HG02623 (cell line): ENCODE measurements around the gene LONRF2.
"Not testable (repeated sequence)": the region's sequence is repeated elsewhere in the genome, so short reads cannot be mapped to it uniquely, and the experiment has no call there.

Experiments
- ATAC-seq: cut with Tn5 transposase; IDR thresholded peaks from one replicate; pipeline ENCODE4 v1.9.1; 2021; ENCODE audit warnings: moderate library complexity; ENCODE audit not compliant: unreplicated experiment

The LONRF2 gene

DNA sequence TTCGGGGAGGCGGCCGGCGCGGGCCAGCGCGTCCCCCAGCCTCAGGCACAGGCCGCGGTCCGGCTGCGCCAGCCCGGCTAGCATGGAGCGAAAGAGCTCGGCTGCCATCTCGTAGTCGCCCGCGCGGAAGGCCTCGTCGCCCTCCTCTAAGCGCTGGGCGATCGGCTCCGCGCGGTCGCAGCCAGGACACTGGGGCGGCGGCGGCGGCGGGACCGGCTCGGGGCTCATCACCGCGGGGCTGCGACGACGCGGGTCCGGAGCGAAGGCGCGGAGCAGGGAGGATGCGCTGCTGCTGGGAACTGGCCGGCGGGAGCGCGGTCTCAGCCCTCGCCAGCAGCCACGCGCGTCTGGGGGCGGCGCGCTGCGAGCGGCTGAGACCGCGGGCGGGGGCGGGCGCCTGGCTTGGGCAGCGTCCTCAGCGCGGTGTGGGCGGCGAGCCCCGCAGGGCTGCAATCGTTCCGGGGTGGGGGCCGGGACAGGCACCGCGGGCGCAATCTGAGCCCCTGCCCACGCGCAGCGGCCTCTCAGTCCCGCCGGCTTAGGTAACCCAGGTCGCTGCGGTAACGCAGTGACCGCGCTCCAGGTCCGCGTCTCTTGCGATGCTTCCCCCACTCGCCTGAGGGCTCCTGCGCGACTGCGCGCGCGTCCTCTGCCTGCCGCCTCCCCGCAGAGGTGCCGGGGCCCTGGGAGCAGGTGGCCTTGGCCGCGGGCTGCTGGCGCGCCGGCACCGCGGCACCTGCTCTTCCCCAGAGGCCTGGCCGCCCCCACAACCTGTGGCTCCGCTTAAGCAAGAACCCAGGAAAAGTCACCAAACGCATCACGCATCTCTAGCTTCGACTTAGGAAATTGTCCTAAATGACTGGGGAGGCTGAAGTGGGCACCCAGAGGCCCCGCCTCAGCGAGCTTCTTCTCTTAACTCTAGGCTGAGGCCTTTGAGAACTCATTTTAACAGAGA is at the start of gene LONRF2:
Gene LONRF2, minus strand, starts transcription at position 636 of the 955 bp plus-strand sequence. Its CDS starts 408 bp downstream, at position 228.
- ATAC-seq = no peak

DNA sequence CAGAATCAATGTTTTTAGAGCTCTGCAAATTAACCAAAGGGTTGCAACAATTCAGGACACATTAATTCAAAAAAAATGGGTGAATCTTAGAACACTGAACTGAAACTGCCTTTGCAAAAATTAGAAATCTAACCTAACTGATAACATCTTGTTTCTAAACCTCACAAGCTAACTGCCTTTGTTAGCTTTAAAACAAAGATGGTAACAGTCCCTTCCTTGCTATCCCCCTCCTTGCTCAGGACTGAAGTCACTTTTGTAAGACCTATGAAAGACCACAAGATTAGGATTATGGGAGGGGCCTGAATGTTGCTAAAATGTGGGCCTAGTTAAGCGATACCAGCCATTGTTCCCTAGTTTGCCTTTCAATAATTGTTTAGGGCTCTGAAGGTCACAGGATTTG is 44.9 kb upstream of the LONRF2 start:
- ATAC-seq = no peak

DNA sequence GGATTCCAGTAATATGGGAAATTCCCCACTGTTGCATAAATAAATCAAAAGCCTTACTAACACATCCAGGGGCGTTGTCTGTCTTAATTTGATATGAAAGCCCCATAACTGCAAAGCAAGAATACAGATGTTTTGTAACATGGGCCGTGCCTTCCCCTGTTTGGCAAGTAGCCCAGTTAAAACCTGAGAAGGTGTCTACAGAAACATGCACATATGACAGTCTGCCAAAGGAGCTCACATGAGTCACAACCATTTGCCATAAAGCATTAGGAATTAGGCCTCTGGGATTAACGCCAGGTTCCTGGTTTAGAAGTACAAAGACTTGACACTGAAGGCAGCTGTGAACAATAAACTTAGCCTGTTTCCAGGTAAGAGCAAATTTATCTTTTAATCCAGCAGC is 43.1 kb upstream of the LONRF2 start:
- no peak for ATAC-seq

DNA sequence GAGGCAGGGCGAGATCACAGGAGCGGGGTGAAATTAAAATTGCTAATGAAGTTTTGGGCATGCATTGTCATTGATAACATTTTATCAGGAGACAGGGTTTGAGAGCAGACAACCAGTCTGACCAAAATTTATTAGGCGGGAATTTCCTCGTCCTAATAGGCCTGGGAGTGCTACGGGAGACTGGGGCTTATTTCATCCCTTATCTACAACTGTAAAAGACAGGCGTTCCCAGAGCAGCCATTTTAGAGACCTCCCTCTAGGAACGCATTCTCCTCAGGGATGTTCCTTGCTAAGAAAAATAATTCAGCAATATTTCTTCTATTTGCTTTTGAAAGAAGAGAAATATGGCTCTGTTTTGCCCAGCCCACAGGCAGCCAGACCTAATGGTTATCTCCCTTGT is 40.0 kb upstream of the LONRF2 start:
- ATAC-seq = not testable (repeated sequence)

DNA sequence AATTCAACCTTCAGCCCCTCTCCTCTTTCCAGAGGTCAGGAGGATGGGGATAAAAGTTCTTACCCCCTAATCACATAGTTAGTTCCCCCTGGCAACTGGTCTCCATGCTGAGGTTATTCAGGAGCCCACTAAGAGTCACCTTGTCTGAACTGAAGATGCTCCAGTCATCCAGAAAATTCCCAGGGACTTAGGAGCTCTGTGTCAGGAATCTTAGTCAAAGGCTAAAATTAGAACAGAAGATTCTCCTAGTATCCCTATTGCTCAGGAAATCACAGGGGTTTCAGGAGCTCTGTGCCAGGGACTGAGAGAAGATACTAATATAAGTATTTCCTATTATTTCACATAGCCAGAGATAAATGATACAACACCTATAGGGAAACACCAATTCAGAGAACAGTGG is 37.3 kb upstream of the LONRF2 start:
- no peak for ATAC-seq

DNA sequence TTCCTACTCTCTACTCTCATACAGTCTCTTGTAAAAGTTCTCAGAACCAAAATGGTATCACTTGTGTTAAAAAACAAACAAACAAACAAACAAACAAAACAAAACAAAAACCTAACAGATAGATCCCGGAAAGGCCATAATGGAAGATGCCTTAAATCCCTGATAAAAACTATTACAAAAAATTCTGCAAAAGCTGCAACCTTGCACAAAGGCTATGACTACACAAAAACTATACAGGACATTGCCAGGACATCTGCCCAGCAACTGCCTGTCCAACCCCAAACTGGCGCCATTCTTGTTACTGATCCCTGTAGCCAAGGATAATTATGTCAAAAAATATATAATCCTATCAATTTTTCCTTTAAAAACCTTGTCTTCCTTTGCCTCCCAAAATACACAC is 36.3 kb upstream of the LONRF2 start:
- ATAC-seq = no peak

DNA sequence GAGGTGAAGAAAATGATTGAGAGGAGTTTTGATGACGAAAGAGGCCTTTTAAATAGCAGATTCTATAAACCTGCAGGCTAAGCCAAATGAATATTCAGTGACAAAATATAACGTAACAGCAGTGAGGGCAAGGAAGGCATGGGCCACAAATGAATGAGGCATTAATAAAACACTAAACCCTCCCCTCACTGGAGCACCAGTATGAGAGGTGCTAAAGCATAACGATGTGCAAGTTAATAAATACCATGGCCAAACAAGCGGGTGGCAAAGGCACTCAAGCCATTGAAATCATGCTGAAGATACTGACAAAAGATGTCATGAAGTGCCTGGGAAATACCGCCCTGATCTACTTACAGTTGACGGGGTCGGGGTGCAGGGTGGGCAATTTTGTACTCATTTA is 30.2 kb upstream of the LONRF2 start:
- no peak for ATAC-seq

DNA sequence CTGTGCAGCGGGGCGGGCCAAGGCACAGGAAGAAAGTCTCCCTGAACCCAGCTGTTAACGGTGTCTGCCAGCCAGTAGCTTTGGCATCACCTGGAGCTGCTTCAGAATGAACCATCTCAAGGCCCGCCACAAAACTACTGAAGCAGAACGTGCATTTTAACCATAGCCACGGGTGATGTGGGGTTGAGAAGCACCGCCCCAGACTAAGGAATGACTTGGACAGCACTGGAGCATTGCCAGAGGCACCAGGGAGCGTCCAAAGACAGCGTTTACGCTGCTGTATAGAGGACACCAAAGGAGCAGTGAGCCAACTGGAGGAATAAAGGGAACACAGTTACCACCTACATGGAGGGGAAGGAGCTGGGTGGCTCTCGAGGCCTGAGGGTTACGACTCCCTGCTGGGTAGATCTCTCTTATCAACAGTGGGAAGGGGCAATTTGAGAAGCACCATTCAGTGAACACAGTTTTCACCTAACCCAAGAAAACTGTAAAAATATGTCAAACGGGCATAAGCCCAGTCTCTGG is 28.4 kb upstream of the LONRF2 start:
- no peak for ATAC-seq

DNA sequence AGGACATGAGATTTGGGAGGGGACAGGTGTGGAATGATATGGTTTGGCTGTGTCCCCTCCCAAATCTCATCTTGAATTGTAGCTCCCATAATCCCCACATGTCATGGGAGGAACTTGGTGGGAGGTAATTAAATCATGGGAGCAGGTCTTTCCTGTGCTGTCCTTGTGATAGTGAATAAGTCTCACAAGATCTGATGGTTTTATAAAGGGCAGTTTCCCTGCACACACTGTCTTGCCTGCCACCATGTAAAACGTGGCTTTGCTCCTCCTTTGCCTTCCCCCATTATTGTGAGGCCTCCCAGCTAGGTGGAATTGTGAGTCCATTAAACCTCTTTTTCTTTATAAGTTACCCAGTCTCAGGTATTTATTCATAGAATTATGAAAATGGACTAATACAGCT is 22.8 kb upstream of the LONRF2 start:
- ATAC-seq = not testable (repeated sequence)

DNA sequence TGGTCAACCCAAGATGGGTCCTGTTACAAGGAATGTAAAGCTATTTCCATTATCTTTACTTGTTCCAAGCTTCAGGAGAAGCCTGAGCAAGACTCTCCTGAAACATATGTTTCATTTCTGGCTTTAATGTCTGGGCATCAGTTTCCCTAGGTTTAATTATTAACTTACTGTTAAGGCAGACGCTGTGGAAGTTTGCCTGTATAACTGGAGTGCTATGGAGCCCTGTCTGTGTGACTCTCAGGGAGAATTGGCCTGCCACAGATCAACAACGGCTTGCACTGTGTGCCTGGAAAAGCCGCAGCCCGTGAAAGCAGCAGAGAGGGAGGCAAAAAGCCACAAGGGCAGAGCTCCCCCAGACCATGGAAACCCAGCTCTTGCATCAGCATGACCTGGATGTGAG is 22.1 kb upstream of the LONRF2 start:
- no peak for ATAC-seq

DNA sequence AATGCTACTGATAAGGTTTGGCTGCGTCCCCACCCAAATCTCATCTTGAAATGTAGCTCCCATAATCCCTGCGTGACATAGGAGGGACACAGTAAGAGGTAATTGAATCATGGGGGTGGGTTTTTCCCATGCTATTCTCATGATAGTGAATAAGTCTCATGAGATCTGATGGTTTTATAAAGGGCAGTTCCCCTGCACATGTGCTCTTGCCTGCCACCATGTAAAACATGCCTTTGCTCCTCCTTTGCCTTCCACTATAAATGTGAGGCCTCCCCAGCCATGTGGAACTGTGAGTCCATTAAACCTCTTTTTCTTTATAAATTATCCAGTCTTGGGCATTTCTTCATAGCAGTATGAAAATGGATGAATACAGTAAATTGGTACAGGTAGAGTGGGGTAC is 20.2 kb upstream of the LONRF2 start:
- not testable (repeated sequence) for ATAC-seq

DNA sequence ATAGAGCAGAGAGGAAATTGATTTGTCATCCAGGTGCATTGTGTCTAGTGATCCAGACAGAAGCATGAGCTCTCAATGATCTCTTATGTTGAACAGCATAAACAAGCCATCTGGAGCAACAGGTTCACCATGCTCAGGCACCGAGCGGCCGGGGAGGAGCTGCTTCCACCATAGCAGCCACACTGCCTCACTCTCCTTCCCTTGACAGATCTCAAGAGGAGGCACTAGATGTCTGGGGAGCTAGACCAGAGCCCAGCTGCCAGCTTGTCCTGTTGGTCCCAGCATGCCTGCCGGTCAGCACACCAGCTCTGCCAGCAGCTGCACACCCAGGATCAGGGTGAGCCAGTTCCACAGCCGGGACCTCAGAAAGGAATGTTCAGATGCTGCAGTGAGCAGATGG is 17.5 kb upstream of the LONRF2 start:
- no peak for ATAC-seq

DNA sequence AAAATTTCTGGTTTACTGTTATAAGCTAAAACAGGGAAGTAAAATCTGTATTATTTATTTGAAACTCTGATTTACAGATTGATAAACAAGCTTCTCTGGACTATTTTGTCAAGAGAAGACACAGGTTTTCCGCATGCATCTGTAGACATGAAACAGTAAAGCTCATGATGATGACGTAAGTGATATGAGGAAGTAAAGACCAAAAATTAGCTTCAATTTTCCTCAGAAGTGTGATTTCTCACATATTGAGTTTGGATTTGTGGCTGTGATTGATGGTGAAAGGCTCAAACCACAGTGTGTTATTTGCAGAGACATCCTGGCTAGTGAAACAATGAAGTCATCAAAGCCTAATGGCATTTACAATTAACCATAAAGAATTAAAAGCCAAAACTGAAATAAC is 12.6 kb upstream of the LONRF2 start:
- no peak for ATAC-seq

DNA sequence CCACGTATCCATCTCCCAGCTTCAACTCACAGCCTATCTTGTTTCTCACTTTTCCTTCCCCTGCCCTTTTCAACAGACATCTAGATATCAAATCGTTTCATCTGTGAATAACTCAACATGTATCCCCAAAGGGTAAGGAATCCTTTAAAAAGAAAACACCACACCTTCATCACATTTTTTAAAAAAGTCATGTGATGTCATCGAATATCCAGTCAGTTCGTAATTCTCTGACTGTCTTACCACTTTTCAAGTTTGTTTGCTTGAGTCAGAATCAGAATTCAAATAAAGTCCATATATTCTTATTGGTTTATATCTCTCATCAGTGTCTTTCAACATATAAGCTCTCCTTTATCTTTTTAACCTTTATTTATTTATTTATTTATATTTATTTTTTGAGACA is 5.4 kb upstream of the LONRF2 start:
- ATAC-seq = no peak

DNA sequence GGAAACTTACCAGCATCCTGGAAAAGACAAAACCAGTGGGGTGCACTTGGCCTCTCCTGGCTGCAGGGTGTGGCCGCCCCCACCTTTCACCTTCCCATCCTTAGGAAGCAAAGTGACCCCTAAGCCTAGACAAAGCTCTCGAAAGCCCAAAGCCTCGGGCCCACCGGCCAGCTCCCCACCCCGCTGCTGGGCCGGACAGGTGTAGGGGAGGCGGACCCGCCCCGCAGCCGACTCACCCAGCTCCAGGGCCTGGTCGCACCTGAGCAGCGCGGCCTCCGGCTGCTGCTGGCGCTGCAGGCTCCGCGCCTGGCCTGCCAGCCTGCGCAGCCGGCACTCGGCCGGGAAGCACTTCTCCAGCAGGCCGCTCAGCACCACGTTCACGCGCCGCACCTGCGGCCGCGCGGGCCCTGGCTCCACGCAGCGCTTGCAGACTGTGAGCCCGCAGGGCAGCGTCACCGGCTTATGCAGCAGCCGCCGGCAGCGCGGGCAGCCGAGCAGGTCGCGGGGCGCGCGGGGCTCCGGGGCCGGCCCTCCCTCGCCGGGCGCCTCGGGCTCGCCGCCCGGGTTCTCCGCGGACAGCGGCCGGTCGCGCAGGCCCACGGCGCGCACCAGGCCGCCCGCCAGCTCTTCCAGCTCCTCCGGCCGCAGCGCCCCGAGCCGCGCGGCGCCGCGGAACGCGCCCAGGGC is 979 bp downstream of the LONRF2 start:
- ATAC-seq = no peak

DNA sequence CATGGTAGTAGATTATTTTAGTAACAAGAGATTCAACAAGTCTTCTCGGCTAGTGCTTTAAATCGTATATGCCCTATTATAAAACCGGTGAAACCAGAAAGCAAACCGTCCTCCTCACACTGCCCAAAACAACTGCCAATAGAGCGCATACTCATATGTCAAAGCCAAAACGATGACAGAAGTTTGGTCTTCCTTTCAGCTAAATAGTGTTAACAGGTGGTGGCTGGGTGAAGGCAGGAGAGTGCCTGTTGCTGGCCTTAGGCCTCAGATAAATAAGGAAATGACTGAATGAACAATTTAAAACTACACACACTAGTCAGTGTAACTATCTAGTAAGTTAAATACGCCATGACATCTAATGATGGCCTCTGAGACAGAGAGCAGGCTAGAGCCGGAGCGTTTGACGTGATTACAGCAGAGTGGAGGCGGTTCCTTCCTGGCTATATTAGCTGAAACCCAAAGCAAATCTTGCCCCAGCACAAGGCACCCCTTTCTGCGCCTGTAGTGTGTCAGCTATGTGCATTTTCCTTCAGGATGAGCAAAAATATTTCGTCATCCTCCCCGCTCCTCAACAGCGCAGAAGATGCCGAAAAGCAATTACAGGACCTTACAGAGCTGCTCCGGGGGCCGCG is 1.6 kb downstream of the LONRF2 start:
- no peak for ATAC-seq

DNA sequence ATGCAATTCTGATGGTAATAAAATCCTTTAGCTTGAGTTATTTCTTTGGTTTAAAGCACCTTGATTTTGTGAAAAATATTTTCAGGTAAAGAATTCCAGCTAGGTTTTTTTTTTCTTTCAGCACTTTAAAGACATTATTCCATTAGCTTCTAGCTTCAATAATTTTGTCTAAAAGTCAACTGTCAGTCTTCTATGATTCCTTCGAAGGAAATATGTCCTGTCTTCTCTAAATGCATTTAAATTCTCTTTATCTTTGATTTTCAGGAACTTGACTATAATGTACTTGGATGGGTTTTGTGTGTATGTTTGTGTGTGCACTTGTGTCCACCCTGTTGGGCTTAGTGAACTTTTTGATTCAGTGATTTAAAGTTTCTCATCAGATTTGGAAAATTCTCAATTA is 4.7 kb downstream of the LONRF2 start:
- ATAC-seq = no peak

DNA sequence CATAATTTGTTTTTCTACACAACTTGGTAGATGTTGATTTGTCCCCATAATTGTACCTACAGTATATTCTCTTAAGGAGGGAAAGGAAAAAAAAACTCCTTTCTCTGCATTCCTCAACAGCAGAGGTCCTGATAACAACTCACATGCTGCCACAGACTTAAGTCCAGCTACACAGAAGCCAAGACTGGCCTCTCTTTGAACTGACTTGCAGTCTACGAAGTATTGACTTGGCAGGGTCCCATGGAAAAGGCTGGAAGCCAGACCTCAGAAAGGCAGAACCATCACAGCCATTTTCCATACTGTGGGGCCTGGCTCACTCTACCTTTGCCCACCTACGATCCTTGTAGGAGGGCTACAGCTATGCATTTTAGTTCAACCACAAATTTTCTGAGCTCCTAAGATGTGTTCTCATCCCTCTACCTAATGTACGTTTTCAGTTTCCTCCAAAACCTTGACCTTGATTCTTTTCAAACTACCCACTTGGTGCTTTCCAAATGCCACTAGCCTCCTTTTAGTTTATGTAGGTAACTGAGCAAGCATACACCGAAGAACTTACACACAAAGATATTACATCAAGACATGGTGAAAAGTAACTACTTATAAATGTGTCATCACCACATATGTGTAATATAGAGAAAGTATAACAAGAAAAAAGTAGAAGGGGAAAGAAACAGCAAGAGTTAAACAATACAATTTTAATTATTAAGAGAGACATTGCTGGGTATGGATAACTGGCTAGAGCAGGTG is 12.2 kb downstream of the LONRF2 start:
- no peak for ATAC-seq

DNA sequence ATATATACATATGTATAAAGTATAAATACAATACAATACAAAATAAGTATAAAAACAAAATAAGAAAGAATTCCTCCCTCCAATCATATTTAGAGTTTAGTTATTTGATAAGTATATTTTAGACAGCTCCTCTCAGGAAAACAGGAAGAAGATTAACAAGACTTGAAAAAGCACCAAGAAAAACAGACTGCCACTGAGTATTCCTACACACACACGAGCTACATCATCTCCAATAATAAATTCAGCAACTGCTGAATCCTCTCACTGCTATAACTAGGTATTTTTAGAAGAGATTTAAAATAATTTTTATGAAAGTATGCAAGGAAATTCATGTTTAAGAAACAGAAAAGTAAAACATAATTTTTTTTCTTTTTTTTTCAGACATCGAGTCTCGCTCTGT is 13.0 kb downstream of the LONRF2 start:
- no peak for ATAC-seq

DNA sequence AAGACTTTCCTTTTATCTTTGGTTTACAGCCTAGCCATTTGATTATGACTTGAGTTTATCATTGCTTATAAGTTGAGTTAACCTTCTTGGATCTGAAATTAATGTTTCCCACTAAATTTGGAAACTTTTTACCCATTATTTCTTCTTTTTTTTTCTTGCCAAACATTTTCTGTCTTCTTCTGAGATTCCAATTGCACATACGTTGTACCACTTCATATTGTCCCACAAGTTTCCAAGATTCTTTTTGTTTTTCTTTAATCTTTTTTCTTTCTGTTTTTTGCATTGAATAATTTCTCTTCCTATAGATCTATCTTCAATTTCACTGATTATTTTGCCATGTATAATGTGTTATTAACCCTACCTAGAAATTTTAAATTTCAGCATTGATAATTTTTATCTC is 18.6 kb downstream of the LONRF2 start:
- ATAC-seq = no peak

DNA sequence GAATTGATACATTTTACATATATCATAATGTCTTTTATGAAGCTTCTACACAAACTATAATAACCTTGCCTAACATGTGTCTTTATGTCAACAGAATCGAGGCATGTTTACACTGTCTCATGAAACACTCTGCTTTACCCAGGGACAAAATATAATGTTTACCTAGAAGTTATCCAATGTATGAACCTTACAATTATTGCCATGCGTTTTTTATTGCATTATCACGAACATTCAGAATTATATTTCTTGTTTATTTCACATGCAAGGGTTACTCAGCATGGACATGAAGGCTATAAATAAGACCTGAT is 19.8 kb downstream of the LONRF2 start:
- ATAC-seq = no peak
